ENCODE results near the gene LEFTY1.
"Not testable (repeated sequence)": the region's sequence is repeated elsewhere in the genome, so short reads cannot be mapped to it uniquely, and the experiment has no call there.

The LEFTY1 gene

GRCh38 chr1:225845571-225846259 lies 43.2 kb downstream of the LEFTY1 start:
- DNase-seq = no peak

GRCh38 chr1:225845097-225845496 lies 43.8 kb downstream of the LEFTY1 start:
- DNase-seq = no peak

GRCh38 chr1:225844236-225845061 lies 44.5 kb downstream of the LEFTY1 start:
- DNase-seq = no peak

- no peak for DNase-seq
These were observed 45.5 kb downstream of the LEFTY1 start for GRCh38 chr1:225843426-225843795.

- no peak for DNase-seq
These were observed 46.0 kb downstream of the LEFTY1 start for GRCh38 chr1:225842788-225843425.

- no peak for DNase-seq
These were observed 46.9 kb downstream of the LEFTY1 start for GRCh38 chr1:225842074-225842473.

DNA sequence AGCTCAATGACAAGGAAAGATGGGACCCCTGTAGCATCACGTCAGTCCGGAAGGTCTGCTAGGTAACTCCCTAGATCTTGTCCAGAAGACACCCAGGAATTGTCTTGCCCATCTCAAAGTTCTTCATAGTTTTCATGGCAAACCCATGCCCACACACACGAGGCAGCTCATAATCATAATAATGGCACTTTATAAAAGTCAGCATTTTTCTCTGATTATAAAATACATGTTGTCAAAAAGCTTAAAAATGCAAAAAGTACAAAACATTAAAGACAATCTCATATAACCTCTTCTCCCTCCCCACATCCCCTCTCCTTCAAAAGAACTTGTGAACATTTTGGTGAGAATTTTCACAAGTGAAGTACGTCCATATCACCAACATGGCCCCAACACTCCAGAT lies 48.2 kb downstream of the LEFTY1 start:
- DNase-seq = no peak

GRCh38 chr1:225840223-225840610 lies 48.7 kb downstream of the LEFTY1 start:
- no peak for DNase-seq

DNA sequence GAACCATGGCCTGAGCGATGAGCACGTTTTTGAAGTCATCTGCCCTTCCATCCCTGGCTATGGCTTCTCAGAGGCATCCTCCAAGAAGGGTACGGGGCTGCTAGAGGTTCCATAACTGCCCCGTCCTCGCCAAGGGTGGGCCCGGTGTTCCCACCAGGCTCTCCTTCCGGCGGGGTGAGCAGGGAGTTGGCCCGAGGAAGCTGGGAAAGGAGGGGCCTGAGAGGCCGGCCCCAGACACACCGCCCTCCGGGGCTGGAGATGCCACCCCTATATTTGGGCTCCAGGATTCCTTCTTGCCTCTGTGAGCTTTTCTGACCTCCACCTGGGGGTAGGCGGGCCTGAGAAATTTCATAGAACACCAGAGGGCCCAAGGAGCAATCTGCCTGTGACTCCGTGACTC lies 50.2 kb downstream of the LEFTY1 start:
- no peak for DNase-seq

DNA sequence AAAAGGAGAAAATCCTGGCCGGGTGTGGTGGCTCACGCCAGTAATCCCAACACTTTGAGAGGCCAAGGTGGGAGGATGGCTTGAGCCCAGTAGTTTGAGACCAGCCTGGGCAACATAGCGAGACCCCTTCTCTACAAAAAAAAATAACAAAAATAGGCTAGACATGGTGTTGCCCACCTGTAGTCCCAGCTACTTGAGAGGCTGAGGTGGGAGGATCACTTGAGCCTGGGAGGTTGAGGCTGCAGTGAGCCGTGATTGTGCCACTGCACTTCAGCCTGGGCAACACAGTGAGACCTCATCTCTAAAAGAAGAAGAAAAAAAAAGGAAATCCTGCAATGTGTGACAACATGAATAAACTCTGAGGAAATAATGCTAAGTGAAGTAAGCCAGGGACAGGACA lies 52.6 kb downstream of the LEFTY1 start:
- DNase-seq = not testable (repeated sequence)
